DND-41 (cell line): ENCODE results near the gene PGPEP1.
"Not testable (repeated sequence)": the region's sequence is repeated elsewhere in the genome, so short reads cannot be mapped to it uniquely, and the experiment has no call there.

Source experiments
- ATAC-seq: fragments of 200-7000 bp; cut with Tn5 transposase; 3 replicates; pipeline ENCODE4 v1.9.1; 2021; ENCODE audit warnings: low read depth; ENCODE audit not compliant: insufficient read depth
- DNase-seq: peaks from one replicate; pipeline ENCODE4 v3.0.0-alpha.2; 2020
- H2AFZ ChIP-seq: 2 replicates; pipeline ENCODE4 v1.6.0; 2012; ENCODE audit warnings: low read depth, low read length
- H3K27ac ChIP-seq: 2 replicates; pipeline ENCODE4 v1.5.1; 2012; ENCODE audit warnings: low read length, inconsistent platforms
- H3K27me3 ChIP-seq: fragments of 200-600 bp; sonication (generic); 2 replicates; pipeline ENCODE4 v1.6.0; 2012; ENCODE audit warnings: low read length, mild to moderate bottlenecking, inconsistent platforms; ENCODE audit not compliant: insufficient read depth, poor library complexity
- H3K36me3 ChIP-seq: 2 replicates; pipeline ENCODE4 v1.5.1; 2012; ENCODE audit warnings: low read length, inconsistent platforms; ENCODE audit not compliant: insufficient read depth
- H3K4me1 ChIP-seq: 2 replicates; pipeline ENCODE4 v1.5.1; 2012; ENCODE audit warnings: mild to moderate bottlenecking, low read length; ENCODE audit not compliant: insufficient read depth
- H3K4me2 ChIP-seq: 2 replicates; pipeline ENCODE4 v1.6.0; 2012; ENCODE audit warnings: mild to moderate bottlenecking, moderate library complexity, low read length, inconsistent platforms; ENCODE audit not compliant: insufficient read depth
- H3K4me3 ChIP-seq, 2 experiments: fragments of 200-600 bp in 1 of 2; shearing (Covaris generic) in 1 of 2; 2 replicates each; pipeline ENCODE4 v1.5.1; 2012 to 2016; ENCODE audit warnings: inconsistent platforms in 2 of 2, low read length in 2 of 2, mild to moderate bottlenecking in 2 of 2, low read depth in 1 of 2, moderate library complexity in 1 of 2
- H3K79me2 ChIP-seq: 2 replicates; pipeline ENCODE4 v1.6.0; 2012; ENCODE audit warnings: low read length, inconsistent platforms; ENCODE audit not compliant: insufficient read depth
- H3K9ac ChIP-seq: 2 replicates; pipeline ENCODE4 v1.6.0; 2012; ENCODE audit warnings: low read depth, mild to moderate bottlenecking, inconsistent platforms, low read length, moderate library complexity
- H3K9me3 ChIP-seq: 2 replicates; pipeline ENCODE4 v1.5.1; 2012; ENCODE audit warnings: low read length, moderate library complexity, mild to moderate bottlenecking, inconsistent platforms; ENCODE audit not compliant: insufficient read depth, severe bottlenecking
- H4K20me1 ChIP-seq: 2 replicates; pipeline ENCODE4 v1.6.0; 2012; ENCODE audit warnings: low read length; ENCODE audit not compliant: insufficient read depth
- CTCF ChIP-seq: IDR thresholded peaks from 2 replicates; pipeline ENCODE4 v1.5.1; 2012; ENCODE audit warnings: borderline replicate concordance, low read length, moderate library complexity, mild to moderate bottlenecking; ENCODE audit not compliant: poor library complexity, severe bottlenecking; ENCODE audit errors: extremely low read depth
- EZH2 ChIP-seq: IDR thresholded peaks from 3 replicates; pipeline ENCODE4 v1.6.1; 2012; ENCODE audit warnings: borderline replicate concordance, low read depth, mild to moderate bottlenecking, moderate library complexity, low read length, inconsistent platforms; ENCODE audit not compliant: severe bottlenecking

Gene PGPEP1

DNA sequence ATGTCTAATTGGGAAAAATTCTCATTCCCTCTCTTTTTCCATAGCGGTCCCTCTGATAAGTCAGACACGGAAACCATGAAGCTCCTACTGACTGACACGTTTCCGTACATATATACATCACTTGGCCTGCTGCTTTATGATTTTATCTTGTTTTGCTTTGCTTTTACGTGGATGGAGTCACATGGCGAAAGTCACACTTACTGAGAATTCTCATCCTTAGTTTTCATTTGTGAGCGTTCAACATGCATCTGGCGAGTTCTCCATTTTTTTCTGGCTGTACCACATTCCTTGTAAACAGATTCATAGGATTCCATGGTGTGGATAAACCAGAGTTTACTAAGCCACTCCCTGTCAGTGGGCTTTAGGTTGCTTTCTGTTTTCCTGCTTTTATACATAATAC is 21.2 kb downstream of the PGPEP1 start:
- H3K4me2 ChIP-seq, result no peak overlapping the region
- ATAC-seq, result no peak
- no peak overlapping the region for H3K4me3 ChIP-seq
- DNase-seq, result no peak
- no peak overlapping the region for H3K9ac ChIP-seq
- no peaks in the 10 kb centered on the region for H3K4me1 ChIP-seq
- no peaks in the 10 kb centered on the region for H3K36me3 ChIP-seq
- H3K27me3 ChIP-seq, result no peaks in the 10 kb centered on the region
- no peaks in the 10 kb centered on the region for H4K20me1 ChIP-seq
- no peak for TF ChIP-seq EZH2
- TF ChIP-seq CTCF, result no peak
- no peak overlapping the region for H2AFZ ChIP-seq
- H3K27ac ChIP-seq, result no peak overlapping the region
- H3K79me2 ChIP-seq, result no peaks in the 10 kb centered on the region
- H3K9me3 ChIP-seq, result no peaks in the 10 kb centered on the region

DNA sequence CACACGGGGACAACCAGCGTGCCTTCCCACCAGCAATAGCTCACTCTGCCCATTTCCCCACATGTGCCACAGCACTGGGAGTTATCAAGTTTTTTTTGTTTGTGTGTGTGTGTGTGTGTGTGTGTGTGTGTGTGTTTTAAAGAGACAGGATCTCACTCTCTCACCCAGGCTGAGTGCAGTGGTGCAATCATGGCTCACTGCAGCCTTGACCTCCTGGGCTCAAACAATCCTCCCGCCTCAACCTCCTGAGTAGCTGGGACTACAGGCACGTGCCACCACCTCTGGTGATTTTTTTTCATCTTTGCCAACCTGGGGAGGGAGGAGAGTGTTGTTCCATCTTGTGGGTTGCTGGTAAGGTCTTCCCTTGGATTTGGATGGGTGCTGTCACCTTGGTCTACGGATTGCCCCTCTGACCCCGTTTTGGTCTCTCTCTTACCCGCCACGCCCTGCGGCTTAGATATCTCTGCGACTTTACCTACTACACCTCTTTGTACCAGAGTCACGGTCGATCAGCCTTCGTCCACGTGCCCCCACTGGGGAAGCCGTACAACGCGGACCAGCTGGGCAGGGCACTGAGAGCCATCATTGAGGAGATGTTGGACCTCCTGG is 22.6 kb downstream of the PGPEP1 start:
- Histone ChIP-seq H3K9me3 (no peaks in the 10 kb centered on the region), H4K20me1 (no peaks in the 10 kb centered on the region), H3K9ac (no peak overlapping the region), H3K36me3 (no peaks in the 10 kb centered on the region), H3K4me3 (no peak overlapping the region), H2AFZ (no peak overlapping the region), H3K4me2 (no peak overlapping the region), H3K79me2 (no peaks in the 10 kb centered on the region), H3K4me1 (no peaks in the 10 kb centered on the region), H3K27me3 (no peaks in the 10 kb centered on the region), H3K27ac (no peak overlapping the region)
- no peak for TF ChIP-seq CTCF
- TF ChIP-seq EZH2, result no peak
- ATAC-seq (no peak), DNase-seq (no peak)

GRCh38 chr19:18363787-18364186 is 23.4 kb downstream of the PGPEP1 start:
- H4K20me1 ChIP-seq, result no peaks in the 10 kb centered on the region
- no peaks in the 10 kb centered on the region for H3K4me1 ChIP-seq
- DNase-seq (no peak), ATAC-seq (no peak)
- no peak for TF ChIP-seq EZH2
- no peak for TF ChIP-seq CTCF
- no peaks in the 10 kb centered on the region for H3K36me3 ChIP-seq
- no peak overlapping the region for H3K4me2 ChIP-seq
- no peak overlapping the region for H3K27ac ChIP-seq
- H3K79me2 ChIP-seq, result no peaks in the 10 kb centered on the region
- H3K4me3 ChIP-seq, result no peak overlapping the region
- H3K27me3 ChIP-seq, result no peaks in the 10 kb centered on the region
- no peaks in the 10 kb centered on the region for H3K9me3 ChIP-seq
- no peak overlapping the region for H3K9ac ChIP-seq
- H2AFZ ChIP-seq, result no peak overlapping the region

GRCh38 chr19:18364277-18364825 is 24.0 kb downstream of the PGPEP1 start:
- H3K4me1 ChIP-seq, H3K9ac ChIP-seq, DNase-seq, H4K20me1 ChIP-seq, H3K36me3 ChIP-seq, H3K27me3 ChIP-seq, H3K9me3 ChIP-seq, ATAC-seq, H3K79me2 ChIP-seq, H3K4me2 ChIP-seq, H3K27ac ChIP-seq, H2AFZ ChIP-seq, H3K4me3 ChIP-seq: not testable (repeated sequence)
